ENCODE results near the gene LBX2. TPM values are rescaled to one million over a fixed set of nuclear protein-coding genes. Genes with fewer than 3 reads are reported as not detected.

LBX2 gene
- total and polyA plus RNA-seq, 9 of the 15 experiments (the other 6 are each of a cell fraction or from before 2014, with no cell fraction given) = 0.39 to 6.2 (median 1.8) TPM; not detected in 1

GRCh38 chr2:74502147-74502719 lies 2.8 kb upstream of the LBX2 start (continued):
- TF ChIP-seq POLR3G (IDR thresholded peaks at IDR 0.05; ENCODE audit: extremely low read depth, insufficient read length, insufficient replicate concordance) = no peak
- no peak for TF ChIP-seq MAFK (IDR thresholded peaks at IDR 0.05; ENCODE audit: low read length)
- no peak for TF ChIP-seq ZNF780A (CRISPR knock-in tag; IDR thresholded peaks at IDR 0.05)
- TF ChIP-seq TBP (optimal IDR thresholded peaks at IDR 0.05; ENCODE audit: low read depth, low read length) = no peak
- TF ChIP-seq GATA2 (CRISPR knock-in tag; IDR thresholded peaks at IDR 0.05) = no peak
- no peak for TF ChIP-seq DEAF1 (CRISPR knock-in tag; IDR thresholded peaks at IDR 0.05)
- no peak for TF ChIP-seq BHLHE40 (IDR thresholded peaks at IDR 0.05; ENCODE audit: low read length)
- no peak for TF ChIP-seq ASH1L (IDR thresholded peaks at IDR 0.05; ENCODE audit: borderline replicate concordance, low read depth, partially characterized antibody)
- TF ChIP-seq, protein P1, sequence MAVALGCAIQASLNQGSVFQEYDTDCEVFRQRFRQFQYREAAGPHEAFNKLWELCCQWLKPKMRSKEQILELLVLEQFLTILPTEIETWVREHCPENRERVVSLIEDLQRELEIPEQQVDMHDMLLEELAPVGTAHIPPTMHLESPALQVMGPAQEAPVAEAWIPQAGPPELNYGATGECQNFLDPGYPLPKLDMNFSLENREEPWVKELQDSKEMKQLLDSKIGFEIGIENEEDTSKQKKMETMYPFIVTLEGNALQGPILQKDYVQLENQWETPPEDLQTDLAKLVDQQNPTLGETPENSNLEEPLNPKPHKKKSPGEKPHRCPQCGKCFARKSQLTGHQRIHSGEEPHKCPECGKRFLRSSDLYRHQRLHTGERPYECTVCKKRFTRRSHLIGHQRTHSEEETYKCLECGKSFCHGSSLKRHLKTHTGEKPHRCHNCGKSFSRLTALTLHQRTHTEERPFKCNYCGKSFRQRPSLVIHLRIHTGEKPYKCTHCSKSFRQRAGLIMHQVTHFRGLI (CRISPR knock-in tag; IDR thresholded peaks at IDR 0.05) = no peak
- TF ChIP-seq ATF1 (CRISPR knock-in tag; IDR thresholded peaks at IDR 0.05) = no peak
- TF ChIP-seq ATF1 (tag; IDR thresholded peaks at IDR 0.05) = no peak
- TF ChIP-seq, protein P2, sequence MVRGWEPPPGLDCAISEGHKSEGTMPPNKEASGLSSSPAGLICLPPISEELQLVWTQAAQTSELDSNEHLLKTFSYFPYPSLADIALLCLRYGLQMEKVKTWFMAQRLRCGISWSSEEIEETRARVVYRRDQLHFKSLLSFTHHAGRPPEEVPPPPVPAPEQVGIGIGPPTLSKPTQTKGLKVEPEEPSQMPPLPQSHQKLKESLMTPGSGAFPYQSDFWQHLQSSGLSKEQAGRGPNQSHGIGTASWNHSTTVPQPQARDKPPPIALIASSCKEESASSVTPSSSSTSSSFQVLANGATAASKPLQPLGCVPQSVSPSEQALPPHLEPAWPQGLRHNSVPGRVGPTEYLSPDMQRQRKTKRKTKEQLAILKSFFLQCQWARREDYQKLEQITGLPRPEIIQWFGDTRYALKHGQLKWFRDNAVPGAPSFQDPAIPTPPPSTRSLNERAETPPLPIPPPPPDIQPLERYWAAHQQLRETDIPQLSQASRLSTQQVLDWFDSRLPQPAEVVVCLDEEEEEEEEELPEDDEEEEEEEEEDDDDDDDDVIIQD (CRISPR knock-in tag; IDR thresholded peaks at IDR 0.05) = no peak
- no peak for TF ChIP-seq ZC3H11A (IDR thresholded peaks at IDR 0.05; ENCODE audit: low read depth, low read length)
- TF ChIP-seq ZFX (CRISPR knock-in tag; IDR thresholded peaks at IDR 0.05) = no peak
- TF ChIP-seq, protein P3, sequence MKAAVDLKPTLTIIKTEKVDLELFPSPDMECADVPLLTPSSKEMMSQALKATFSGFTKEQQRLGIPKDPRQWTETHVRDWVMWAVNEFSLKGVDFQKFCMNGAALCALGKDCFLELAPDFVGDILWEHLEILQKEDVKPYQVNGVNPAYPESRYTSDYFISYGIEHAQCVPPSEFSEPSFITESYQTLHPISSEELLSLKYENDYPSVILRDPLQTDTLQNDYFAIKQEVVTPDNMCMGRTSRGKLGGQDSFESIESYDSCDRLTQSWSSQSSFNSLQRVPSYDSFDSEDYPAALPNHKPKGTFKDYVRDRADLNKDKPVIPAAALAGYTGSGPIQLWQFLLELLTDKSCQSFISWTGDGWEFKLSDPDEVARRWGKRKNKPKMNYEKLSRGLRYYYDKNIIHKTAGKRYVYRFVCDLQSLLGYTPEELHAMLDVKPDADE (conservative IDR thresholded peaks at IDR 0.05; ENCODE audit: control insufficient read depth, low read depth, low read length) = no peak; the same call in 1 of the 2 replicates
- peak; percentile 73 for TF ChIP-seq CBFA2T3 (IDR thresholded peaks at IDR 0.05)
- TF ChIP-seq ATF7 (IDR thresholded peaks at IDR 0.05) = no peak
- no peak for TF ChIP-seq ZNF134 (CRISPR knock-in tag; conservative IDR thresholded peaks at IDR 0.05)
- TF ChIP-seq ZZZ3 (IDR thresholded peaks at IDR 0.05) = no peak
- no peak for TF ChIP-seq ZKSCAN8 (CRISPR knock-in tag; IDR thresholded peaks at IDR 0.05)
- 0 out of 2 replicates have a peak, but pooled peaks have one; percentile 8 for TF ChIP-seq CREB1 (IDR thresholded peaks at IDR 0.05)
- no peak for TF ChIP-seq CREB1 (CRISPR knock-in tag; IDR thresholded peaks at IDR 0.05)
- TF ChIP-seq ZNF12 (CRISPR knock-in tag; IDR thresholded peaks at IDR 0.05) = no peak
- TF ChIP-seq, protein P4, sequence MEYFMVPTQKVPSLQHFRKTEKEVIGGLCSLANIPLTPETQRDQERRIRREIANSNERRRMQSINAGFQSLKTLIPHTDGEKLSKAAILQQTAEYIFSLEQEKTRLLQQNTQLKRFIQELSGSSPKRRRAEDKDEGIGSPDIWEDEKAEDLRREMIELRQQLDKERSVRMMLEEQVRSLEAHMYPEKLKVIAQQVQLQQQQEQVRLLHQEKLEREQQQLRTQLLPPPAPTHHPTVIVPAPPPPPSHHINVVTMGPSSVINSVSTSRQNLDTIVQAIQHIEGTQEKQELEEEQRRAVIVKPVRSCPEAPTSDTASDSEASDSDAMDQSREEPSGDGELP (CRISPR knock-in tag; IDR thresholded peaks at IDR 0.05; ENCODE audit: borderline replicate concordance) = no peak
- no peak for TF ChIP-seq ZNF354B (CRISPR knock-in tag; IDR thresholded peaks at IDR 0.05)
- peak; percentile 50 for TF ChIP-seq CBFA2T2 (conservative IDR thresholded peaks at IDR 0.05)

Measured in K562 (cell line).